Gastrocnemius medialis (tissue), 4 donors: ENCODE measurements around the gene FBXL7. TPM values are rescaled to one million over a fixed set of nuclear protein-coding genes. Genes with fewer than 3 reads are reported as not detected.

Source experiments
- ATAC-seq, 2 donors: fragments of 150-250 bp; one replicate each; pipeline ENCODE4 v1.9.1; 2016
- DNase-seq, 2 donors: peaks; one replicate each; pipeline ENCODE4 v3.0.0-alpha.2; 2019
- H3K27ac ChIP-seq, 4 donors: fragments of 200-600 bp; sonication (generic); 1 replicate in 1 of 4; 2 replicates in 3 of 4; pipeline ENCODE4 v1.5.1; 2016 to 2018; ENCODE audit warnings: mild to moderate bottlenecking in 2 of 4, moderate library complexity in 1 of 4
- H3K27me3 ChIP-seq, 3 donors: fragments of 200-600 bp; sonication (generic) in 2 of 3; 1 replicate in 1 of 3; 2 replicates in 2 of 3; pipeline versions ENCODE4 v1.5.1 to v1.6.0; 2016 to 2019; ENCODE audit warnings: mild to moderate bottlenecking in 1 of 3, moderate library complexity in 1 of 3
- H3K36me3 ChIP-seq, 2 donors: fragments of 200-600 bp; sonication (generic) in 1 of 2; one replicate each; pipeline ENCODE4 v1.5.1; 2017 to 2018
- H3K4me1 ChIP-seq, 2 donors: fragments of 200-600 bp; sonication (generic) in 1 of 2; one replicate each; pipeline ENCODE4 v1.5.1; 2016 to 2017; ENCODE audit warnings: mild to moderate bottlenecking in 2 of 2
- H3K4me3 ChIP-seq, 4 donors: fragments of 200-600 bp; sonication (generic) in 3 of 4; 1 replicate in 1 of 4; 2 replicates in 3 of 4; pipeline ENCODE4 v1.5.1; 2016 to 2019; ENCODE audit warnings: mild to moderate bottlenecking in 2 of 4
- H3K9me3 ChIP-seq, 3 donors: fragments of 200-600 bp; sonication (generic) in 2 of 3; 1 replicate in 1 of 3; 2 replicates in 2 of 3; pipeline ENCODE4 v1.5.1; 2016 to 2019
- POLR2A ChIP-seq, 2 donors: fragments of 450-650 bp; IDR thresholded peaks; one replicate each; pipeline ENCODE4 v1.6.1; 2017; ENCODE audit warnings: antibody characterized with exemption in 2 of 2, mild to moderate bottlenecking in 2 of 2, moderate library complexity in 2 of 2
- in situ Hi-C, 4 donors: fragments of 200-750 bp; cut with MboI; loops; one replicate each; pipeline versions ENCODE4 v1.15.0 to v1.8.0; 2017; ENCODE audit warnings: low sequenced_read_pairs in 4 of 4
- intact Hi-C: fragments of 100-400 bp; cut with DNase I; formaldehyde crosslinking; loops from one replicate; pipeline ENCODE4 v1.15.1; 2023; ENCODE audit warnings: low total_unique reads
- total RNA-seq, 4 donors: library from RNA; depleted of rRNA; stranded (reverse); fragments of >200 nt; gene quantifications; one replicate each; pipeline versions ENCODE4 v1.1.0 to v1.2.3, GENCODE V29; 2016
- TF ChIP-seq, protein P1 (sequence below), 5 experiments: fragments of 450-650 bp in 3 of 5; fragments of 200-600 bp in 2 of 5; sonication (generic) in 2 of 5; IDR thresholded peaks in 4 of 5; conservative IDR thresholded peaks in 1 of 5; 1 replicate in 4 of 5; 2 replicates in 1 of 5; pipeline ENCODE4 v1.5.1; 2016 to 2019; ENCODE audit warnings: antibody characterized with exemption in 5 of 5, mild to moderate bottlenecking in 3 of 5, moderate library complexity in 3 of 5

The FBXL7 gene
- total RNA-seq, 4 donors from 2014 or later, result 2.4 to 4.9 (median 3.1) TPM

DNA sequence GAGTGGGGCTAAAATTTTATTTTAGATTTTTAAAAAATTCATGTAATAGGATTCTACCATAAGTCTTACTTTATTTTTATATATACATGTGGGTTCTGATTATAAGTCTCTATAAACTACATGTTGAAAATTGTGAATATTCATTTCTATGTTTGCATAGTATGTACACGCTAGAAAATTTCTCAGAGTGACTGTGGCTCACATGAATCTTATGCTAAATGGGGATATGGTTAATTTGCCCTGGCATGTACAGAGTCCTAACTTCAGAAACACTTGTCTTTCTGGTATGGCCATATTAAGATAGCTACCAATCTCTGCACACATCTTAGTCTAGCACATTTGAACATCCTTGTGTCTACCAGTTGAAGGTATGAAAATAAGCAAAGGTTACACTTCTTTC, 154.8 kb downstream of the FBXL7 start:
- ATAC-seq, result no peak
- in situ Hi-C loops, result no loop called here
- TF ChIP-seq, protein P1, sequence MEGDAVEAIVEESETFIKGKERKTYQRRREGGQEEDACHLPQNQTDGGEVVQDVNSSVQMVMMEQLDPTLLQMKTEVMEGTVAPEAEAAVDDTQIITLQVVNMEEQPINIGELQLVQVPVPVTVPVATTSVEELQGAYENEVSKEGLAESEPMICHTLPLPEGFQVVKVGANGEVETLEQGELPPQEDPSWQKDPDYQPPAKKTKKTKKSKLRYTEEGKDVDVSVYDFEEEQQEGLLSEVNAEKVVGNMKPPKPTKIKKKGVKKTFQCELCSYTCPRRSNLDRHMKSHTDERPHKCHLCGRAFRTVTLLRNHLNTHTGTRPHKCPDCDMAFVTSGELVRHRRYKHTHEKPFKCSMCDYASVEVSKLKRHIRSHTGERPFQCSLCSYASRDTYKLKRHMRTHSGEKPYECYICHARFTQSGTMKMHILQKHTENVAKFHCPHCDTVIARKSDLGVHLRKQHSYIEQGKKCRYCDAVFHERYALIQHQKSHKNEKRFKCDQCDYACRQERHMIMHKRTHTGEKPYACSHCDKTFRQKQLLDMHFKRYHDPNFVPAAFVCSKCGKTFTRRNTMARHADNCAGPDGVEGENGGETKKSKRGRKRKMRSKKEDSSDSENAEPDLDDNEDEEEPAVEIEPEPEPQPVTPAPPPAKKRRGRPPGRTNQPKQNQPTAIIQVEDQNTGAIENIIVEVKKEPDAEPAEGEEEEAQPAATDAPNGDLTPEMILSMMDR (IDR thresholded peaks at IDR 0.05 in 4 of 5, conservative IDR thresholded peaks at IDR 0.05 in 1 of 5), result no peak
- TF ChIP-seq POLR2A (IDR thresholded peaks at IDR 0.05), result no peak

GRCh38 chr5:15655683-15656082, 155.7 kb downstream of the FBXL7 start:
- Histone ChIP-seq H3K27ac (no peak overlapping the region), H3K9me3 (no peaks in the 10 kb centered on the region), H3K27me3 (no peaks in the 10 kb centered on the region), H3K36me3 (no peaks in the 10 kb centered on the region), H3K4me3 (no peak overlapping the region), H3K4me1 (no peaks in the 10 kb centered on the region)
- intact Hi-C loops (no loop called here), in situ Hi-C loops (no loop called here)
- DNase-seq (no peak), ATAC-seq (no peak)
- no peak for TF ChIP-seq POLR2A (IDR thresholded peaks at IDR 0.05)
- TF ChIP-seq, protein P1 (IDR thresholded peaks at IDR 0.05 in 4 of 5, conservative IDR thresholded peaks at IDR 0.05 in 1 of 5), result no peak

More for the DNA sequence above, 154.8 kb downstream of the FBXL7 start:
- Histone ChIP-seq H3K36me3 (no peaks in the 10 kb centered on the region), H3K9me3 (no peaks in the 10 kb centered on the region), H3K27me3 (no peaks in the 10 kb centered on the region), H3K4me1 (no peaks in the 10 kb centered on the region), H3K4me3 (no peak overlapping the region), H3K27ac (no peak overlapping the region)
- no peak for DNase-seq
- intact Hi-C loops, result no loop called here

DNA sequence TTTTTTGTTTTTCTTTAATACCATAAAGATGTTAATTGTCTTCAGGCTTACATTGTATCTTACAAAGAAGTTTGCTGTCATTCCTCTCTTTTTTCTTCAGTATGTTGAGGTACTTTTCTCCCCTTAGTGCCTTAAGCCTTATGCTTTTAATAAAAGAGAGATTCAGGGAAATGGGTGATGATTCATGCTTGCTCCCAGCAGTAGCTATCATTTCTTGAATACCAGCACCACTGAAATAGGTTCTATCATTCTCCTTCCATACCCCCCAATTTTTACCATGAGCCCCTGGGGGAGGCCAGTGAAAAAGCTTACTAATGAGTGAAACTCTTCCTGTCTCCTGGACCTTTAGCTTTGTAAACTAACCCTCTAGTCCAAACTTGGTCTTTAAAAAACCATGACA, 165.0 kb downstream of the FBXL7 start:
- DNase-seq (no peak), ATAC-seq (no peak)
- H3K4me3 ChIP-seq, result no peak overlapping the region
- in situ Hi-C loops, result no loop called here
- TF ChIP-seq, protein P1 (IDR thresholded peaks at IDR 0.05 in 4 of 5, conservative IDR thresholded peaks at IDR 0.05 in 1 of 5), result no peak
- TF ChIP-seq POLR2A (IDR thresholded peaks at IDR 0.05), result no peak
- no peaks in the 10 kb centered on the region for H3K36me3 ChIP-seq
- intact Hi-C loops, result no loop called here
- H3K27ac ChIP-seq, result no peak overlapping the region
- no peaks in the 10 kb centered on the region for H3K4me1 ChIP-seq
- H3K27me3 ChIP-seq, result no peaks in the 10 kb centered on the region
- no peaks in the 10 kb centered on the region for H3K9me3 ChIP-seq

DNA sequence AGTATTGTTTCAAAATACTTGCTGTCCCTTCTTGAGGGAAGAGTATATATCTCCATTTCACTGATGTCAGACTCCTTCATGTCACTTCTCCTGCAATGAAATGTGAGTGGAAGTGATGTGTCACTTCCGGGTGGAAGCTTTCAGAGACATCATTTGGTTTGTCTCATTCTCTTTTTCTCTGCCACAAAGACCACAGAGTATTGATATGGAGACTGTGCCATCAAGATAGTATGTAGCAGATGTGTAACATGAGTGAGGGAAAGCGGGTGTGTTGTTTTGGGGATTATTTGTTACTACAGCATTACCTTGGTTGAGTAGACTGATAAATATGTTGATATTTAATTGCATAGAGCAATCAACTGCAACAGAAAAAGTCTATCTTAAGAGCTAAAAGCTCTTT, 169.8 kb downstream of the FBXL7 start:
- no peaks in the 10 kb centered on the region for H3K27me3 ChIP-seq
- intact Hi-C loops (no loop called here), in situ Hi-C loops (no loop called here)
- H3K9me3 ChIP-seq, result no peaks in the 10 kb centered on the region
- H3K27ac ChIP-seq, result no peak overlapping the region
- TF ChIP-seq, protein P1 (IDR thresholded peaks at IDR 0.05 in 4 of 5, conservative IDR thresholded peaks at IDR 0.05 in 1 of 5), result no peak
- TF ChIP-seq POLR2A (IDR thresholded peaks at IDR 0.05), result no peak
- no peak overlapping the region for H3K4me3 ChIP-seq
- no peaks in the 10 kb centered on the region for H3K4me1 ChIP-seq
- ATAC-seq (no peak), DNase-seq (no peak)
- H3K36me3 ChIP-seq, result no peaks in the 10 kb centered on the region

GRCh38 chr5:15674716-15675115, 174.7 kb downstream of the FBXL7 start:
- in situ Hi-C loops (no loop called here), intact Hi-C loops (no loop called here)
- Histone ChIP-seq H3K27me3 (no peaks in the 10 kb centered on the region), H3K27ac (no peak overlapping the region), H3K4me3 (no peak overlapping the region), H3K4me1 (no peaks in the 10 kb centered on the region), H3K9me3 (no peaks in the 10 kb centered on the region), H3K36me3 (no peaks in the 10 kb centered on the region)
- DNase-seq (no peak), ATAC-seq (no peak)
- TF ChIP-seq POLR2A (IDR thresholded peaks at IDR 0.05), result no peak
- TF ChIP-seq, protein P1 (IDR thresholded peaks at IDR 0.05 in 4 of 5, conservative IDR thresholded peaks at IDR 0.05 in 1 of 5), result no peak
